ENCODE measurements around the gene TTBK1.

Gene TTBK1

DNA sequence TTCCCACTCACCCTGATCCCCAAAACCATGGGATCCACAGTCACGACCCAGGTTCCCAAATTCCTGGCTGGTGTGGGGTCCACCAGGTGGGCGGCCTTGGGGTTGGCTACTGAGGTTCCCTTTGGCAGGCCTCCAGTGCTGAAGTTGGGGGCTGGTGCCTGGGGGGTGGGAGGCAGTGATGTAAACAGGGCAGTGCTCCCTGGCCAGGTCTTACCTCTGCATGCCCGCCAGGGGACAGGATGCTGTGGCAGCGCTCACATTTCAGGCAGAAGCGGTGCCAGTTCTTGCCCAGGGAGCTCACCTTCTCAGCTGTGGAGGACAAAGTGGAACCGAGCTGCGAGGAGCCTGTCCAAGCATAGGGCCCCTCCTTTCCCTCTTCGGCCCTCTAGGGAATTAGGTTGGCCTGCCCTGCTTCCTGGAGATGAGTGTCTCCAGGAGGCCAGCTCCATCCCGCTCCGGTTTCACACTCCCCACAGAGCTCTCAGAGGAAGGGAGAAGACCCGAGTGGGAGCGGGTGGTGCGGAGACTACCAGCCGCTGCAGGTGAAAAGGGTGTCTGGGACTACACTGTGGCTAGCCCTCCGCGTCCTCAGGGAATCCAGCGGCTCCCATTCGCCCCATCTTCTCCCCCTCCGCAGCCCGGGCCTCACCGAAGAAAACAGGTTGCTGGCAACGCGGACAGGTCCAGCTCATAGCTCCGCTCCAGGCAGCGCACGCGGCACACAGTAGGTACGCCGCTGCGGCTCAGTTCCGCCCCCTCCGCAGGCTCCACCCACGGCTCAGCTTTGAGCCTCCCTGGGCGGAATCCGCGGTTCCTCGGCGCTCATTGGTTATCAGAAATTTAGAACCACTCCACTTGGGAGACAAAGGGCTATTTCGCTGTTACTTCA, 65.1 kb downstream of the TTBK1 start, which contains the start of gene CRIP3:
Gene CRIP3, minus strand, starts transcription at position 726 of the 889 bp plus-strand sequence. Its CDS starts 34 bp downstream, at position 692.
- peak; percentile 53 for DNase-seq

- DNase-seq: no peak
These were observed 65.8 kb downstream of the TTBK1 start for GRCh38 chr6:43308990-43309477.

DNA sequence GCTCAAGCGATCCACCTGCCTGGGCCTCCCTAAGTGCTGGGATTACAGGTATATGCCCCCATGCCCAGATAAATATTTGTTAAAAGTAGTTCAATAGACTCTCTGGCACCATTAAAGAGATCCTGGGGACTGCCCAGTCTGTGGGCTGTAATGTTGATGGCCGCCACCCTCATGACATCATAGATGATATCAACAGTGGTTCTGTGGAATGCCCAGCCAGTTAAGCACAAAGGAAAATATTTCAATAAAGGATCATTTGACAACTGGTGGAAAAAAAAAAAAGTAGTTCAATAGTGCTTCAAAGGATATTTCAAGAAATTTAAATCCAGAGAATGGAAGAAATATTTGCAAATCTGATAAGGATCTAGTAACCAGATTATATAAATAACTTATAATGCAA, 66.9 kb downstream of the TTBK1 start:
- no peak for DNase-seq

DNA sequence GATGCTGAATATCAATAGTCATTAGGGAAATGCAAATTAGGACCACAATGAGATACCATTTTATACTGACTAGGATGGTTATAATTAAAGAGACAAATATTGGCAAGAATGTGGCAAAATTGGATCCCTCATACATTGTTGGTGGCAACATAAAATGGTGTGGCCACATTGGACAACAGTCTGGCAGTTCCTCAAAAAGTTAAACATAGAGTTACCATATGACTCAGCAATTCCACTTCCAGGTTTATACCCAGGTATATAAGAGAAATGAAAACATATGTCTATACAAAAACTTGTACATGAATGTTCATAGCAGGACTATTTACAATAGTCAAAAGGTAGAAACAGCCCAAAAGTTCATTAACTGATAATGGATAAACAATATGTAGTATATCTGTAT, 67.3 kb downstream of the TTBK1 start:
- DNase-seq: no peak

DNA sequence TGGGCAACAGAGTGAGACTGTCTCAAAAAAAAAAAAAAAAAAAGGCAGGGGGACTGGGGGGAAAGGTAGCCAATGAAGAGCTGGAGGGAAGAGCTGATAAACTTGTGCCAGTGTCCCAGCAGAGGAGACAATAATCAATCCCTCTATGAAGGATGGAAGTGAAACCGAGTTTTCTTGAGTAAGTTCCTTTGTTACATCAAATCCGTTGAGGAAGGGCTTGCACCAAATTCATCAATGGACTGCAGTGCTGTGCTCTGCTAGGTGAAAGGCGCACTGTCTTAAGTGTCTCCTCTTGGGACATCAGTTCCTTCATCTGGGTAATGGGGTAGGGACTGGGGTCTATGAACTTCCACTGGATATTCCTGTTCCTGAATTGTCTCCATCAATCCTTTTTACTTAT, 68.4 kb downstream of the TTBK1 start:
- no peak for DNase-seq

DNA sequence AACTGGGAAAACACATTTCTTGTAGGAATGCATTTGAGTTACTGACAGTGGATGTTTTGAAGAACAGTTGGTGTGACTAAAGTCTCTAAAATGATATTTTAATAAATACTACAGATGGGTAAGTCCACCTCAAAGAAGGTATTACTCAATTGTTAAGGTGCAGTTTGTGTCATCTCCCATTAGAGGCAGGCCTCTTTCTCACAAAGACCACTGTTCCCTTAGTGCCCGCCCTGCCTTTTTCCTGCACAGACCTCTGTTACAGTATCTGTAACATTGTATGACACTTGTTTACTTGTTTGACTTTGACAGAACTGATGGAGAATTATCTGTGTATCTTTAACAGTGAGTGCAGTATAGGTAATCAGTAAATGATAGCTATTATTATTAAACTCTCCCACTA, 70.5 kb downstream of the TTBK1 start:
- no peak for DNase-seq

DNA sequence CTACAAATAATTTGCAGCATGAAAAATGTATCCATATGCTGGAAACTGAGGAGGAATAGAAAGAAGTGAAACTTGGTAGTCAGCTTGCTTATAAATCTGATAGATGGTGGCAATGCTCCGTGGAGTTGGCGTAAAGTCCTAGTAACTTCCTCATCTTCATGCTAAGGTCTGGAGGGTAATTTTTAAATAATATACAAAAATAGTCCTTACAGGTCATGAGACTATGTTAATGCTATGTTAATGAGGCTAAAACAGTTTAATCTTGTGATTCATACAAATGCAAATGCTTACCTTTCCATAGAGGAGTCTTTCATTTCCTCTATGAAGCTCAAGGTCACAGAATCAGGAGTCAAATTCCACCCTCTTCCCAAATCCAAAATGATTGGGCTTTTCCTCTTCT, 74.7 kb downstream of the TTBK1 start:
- DNase-seq: no peak

DNA sequence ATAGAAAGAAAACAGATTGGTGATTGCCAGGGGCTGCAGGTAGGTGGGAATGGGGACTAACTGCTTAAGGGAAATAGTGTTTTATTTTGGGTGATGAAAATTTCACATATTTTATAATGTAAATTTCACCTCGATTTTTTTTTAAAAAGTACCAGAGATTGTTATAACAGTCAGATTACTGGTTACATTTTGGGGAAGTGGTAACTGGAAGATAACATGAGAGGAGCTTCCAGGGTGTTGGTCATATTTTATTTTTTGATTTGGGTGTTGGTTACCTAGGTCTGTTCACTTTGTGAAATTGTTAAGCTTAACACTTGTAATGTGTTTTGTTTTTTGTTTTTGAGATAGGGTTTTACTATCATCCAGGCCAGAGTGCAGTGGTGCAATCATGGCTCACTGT, 82.6 kb downstream of the TTBK1 start:
- DNase-seq: no peak

DNA sequence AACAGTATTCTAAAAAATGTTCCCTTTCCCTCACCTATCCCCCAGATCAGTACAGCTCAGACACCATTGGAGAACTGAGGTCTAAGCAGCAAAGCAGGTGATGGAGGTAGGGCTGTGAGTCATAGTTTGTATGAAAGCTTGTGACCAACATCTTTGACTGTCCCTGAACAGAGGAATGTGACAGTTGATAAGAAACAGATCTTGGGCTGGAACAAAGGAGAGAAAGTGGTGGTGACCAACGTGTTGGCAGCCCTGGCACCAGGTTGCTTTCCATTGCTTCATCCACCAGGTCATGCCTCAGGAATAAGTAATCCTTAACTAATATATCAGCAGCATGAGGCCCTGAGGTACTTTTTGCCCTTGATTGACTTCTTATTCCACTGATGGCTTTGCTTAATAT, 85.2 kb downstream of the TTBK1 start:
- no peak for DNase-seq

DNA sequence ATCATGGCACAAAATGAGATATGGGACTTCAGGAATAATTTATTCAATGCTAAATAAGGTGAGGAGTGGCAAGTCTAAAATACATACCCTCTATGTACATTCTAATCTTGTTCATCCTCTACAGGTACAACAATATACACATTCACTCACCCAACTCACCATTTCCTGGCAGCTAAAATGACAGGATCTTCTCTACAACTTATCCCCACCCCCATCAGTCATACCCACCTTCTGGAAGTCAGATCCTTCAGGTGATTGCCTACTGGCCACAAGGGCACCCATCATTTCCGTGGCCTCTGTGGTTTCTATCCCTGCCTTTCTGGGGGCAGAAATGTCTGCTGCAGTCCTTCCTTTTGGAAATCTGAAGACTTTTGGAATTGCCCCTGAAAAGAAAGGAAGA, 88.2 kb downstream of the TTBK1 start:
- DNase-seq: no peak

GRCh38 chr6:43331891-43332290, 88.6 kb downstream of the TTBK1 start:
- DNase-seq: no peak

GRCh38 chr6:43334466-43335095, 91.3 kb downstream of the TTBK1 start:
- peak; percentile 73 for DNase-seq

DNA sequence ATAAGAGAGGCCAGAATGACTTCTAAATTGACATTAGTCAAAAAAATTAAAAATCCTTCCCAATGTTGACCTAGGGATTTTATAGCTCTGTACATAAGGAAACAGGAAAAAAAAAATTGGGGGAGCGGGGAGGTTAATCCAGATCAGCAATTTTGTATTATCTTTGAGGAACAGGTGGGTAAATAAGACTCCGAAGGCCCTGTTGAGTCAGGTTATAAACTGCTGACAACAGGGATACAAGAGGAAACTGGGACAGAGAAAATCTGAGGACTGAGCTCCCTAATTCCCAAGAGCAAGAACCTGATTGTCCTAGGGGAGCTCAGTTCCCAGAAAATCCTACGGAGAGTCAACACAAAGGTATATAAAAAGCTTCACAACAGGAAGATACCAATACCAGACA, 92.2 kb downstream of the TTBK1 start:
- no peak for DNase-seq

DNA sequence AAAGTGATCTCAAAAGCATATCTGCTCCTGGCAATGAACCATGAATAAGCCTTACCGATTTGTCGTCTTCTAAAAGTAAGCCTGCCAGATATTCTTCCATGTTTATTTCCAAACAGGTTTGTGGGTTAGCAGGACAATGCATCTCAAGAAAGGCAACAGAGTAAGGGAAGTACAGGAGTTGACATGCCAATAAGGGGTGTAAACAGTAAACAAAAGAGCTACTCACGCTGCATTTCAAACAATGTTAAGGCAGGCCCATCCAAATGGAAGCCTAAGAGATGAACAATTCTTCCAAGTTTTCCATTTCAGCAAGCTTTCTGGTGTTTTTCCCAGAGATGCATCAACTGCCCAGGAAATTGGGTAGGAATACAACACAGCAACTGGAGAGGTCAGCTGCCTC, 93.1 kb downstream of the TTBK1 start:
- DNase-seq: no peak

Measured in fibroblast of upper back skin (primary cell).